ENCODE data around the gene SLC9A9. TPM values are rescaled to one million over a fixed set of nuclear protein-coding genes. Genes with fewer than 3 reads are reported as not detected.
A peak's percentile ranks its signal among the peaks of the same experiment; 100 is the strongest.

Gene SLC9A9
- total and polyA plus RNA-seq, 12 donors, result 1.3 to 8.4 (median 3.0) TPM

DNA sequence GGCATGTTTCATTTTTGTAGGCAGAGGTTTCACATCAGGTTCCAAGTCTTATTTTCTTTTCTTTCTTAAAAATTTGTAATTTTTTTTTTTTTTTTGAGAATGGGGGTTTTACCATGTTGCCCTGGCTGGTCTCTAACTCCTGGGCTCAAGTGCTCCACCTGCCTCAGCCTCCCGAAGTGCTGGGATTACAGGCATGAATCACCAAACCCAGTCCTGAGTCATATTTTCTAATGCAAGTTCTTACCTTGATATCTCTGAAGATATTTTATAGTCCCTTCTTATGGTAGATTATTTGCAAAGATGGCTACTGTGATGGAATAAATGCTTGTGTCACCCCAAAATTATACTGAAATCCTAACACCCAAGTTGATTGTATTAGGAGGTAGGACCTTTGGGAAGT is 63.8 kb downstream of the SLC9A9 start:
- WGBS, 2 donors, result 94 to 96% methylated on average over 1 of the region's 1 CpG
- Histone ChIP-seq H3K4me3 (no peak overlapping the region), H3K4me1 (peaks cover 0 to 16% (median 4%) of the 10 kb centered on the region in 9 donors), H3K27me3 (no peaks in the 10 kb centered on the region), H3K36me3 (no peaks in the 10 kb centered on the region), H3K27ac (no peak overlapping the region), H3K9me3 (no peaks in the 10 kb centered on the region)
- ATAC-seq (no peak), DNase-seq (no peak)
- TF ChIP-seq, protein P1, sequence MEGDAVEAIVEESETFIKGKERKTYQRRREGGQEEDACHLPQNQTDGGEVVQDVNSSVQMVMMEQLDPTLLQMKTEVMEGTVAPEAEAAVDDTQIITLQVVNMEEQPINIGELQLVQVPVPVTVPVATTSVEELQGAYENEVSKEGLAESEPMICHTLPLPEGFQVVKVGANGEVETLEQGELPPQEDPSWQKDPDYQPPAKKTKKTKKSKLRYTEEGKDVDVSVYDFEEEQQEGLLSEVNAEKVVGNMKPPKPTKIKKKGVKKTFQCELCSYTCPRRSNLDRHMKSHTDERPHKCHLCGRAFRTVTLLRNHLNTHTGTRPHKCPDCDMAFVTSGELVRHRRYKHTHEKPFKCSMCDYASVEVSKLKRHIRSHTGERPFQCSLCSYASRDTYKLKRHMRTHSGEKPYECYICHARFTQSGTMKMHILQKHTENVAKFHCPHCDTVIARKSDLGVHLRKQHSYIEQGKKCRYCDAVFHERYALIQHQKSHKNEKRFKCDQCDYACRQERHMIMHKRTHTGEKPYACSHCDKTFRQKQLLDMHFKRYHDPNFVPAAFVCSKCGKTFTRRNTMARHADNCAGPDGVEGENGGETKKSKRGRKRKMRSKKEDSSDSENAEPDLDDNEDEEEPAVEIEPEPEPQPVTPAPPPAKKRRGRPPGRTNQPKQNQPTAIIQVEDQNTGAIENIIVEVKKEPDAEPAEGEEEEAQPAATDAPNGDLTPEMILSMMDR (IDR thresholded peaks at IDR 0.05), result no peak
- intact Hi-C loops (cut with DNase I), result no loop called here

DNA sequence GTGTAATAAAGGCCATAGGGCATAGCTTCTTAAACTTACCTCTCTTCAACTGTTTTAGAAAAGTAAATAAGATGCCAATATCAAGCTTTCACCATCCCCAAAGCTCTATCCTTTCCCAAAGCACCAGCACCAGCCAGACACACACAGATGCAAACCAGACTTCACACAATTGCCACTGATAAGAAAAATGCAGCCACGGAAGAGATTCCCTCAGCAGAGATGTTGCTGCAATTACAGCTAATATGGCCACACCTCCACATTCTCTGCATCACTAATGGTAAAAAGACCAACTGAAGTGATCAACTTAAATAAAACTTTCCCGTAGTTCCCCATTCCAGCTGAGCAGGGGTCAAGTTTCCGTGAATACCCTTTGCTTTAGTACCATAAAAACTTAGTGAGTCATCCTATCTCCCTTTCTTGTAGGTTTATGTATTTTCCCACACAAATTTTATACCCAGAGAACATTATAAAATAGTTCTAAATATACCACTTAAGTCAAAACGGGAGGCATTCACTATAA is 64.4 kb downstream of the SLC9A9 start:
- no peaks in the 10 kb centered on the region for H3K36me3 ChIP-seq
- intact Hi-C loops (cut with DNase I), result no loop called here
- H3K27ac ChIP-seq, result no peak overlapping the region
- TF ChIP-seq, protein P1 (IDR thresholded peaks at IDR 0.05), result no peak
- no peaks in the 10 kb centered on the region for H3K9me3 ChIP-seq
- ATAC-seq (no peak), DNase-seq (no peak)
- 57 to 59% methylated on average over 4 of the region's 4 CpGs for WGBS, 2 donors
- H3K4me3 ChIP-seq, result no peak overlapping the region
- H3K4me1 ChIP-seq, result peaks cover 0 to 16% (median 4%) of the 10 kb centered on the region in 9 donors
- no peaks in the 10 kb centered on the region for H3K27me3 ChIP-seq

DNA sequence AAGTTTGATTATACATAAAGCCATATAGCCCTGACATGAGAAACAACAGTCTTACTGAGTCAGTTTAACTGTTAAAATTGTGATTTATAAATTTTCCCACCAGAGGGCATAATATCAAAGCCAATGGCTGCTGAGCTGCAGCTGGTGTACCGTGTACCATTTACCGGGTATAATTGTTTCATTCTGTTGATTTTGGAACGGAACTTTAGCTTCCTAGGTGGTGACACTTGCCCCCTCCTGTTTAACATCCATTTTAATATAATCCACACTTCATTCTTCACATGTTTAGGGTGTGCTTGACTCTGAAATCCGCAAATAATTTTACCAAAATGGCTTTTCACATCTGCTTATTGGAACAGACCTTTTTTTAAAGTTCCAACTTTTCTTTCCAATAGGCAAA is 72.8 kb downstream of the SLC9A9 start:
- peak overlapping the region in 6 of 10 donors; percentile 6 to 28 (median 21) for H3K4me3 ChIP-seq
- H3K27ac ChIP-seq, result no peak overlapping the region
- peaks cover 0 to 7% (median 2%) of the 10 kb centered on the region in 9 donors for H3K4me1 ChIP-seq
- H3K27me3 ChIP-seq, result no peaks in the 10 kb centered on the region
- DNase-seq (no peak), ATAC-seq (peak in 7 of 8 donors; percentile 51 to 79 (median 71))
- no peaks in the 10 kb centered on the region for H3K9me3 ChIP-seq
- intact Hi-C loops (cut with DNase I), result loop anchor here in 7 of 10 donors (2.0 to 10.0 kb wide), 6 partner anchors 69 to 179 kb away; partner anchors contain the start of gene SLC9A9 (in 1 of the 7)
- no peaks in the 10 kb centered on the region for H3K36me3 ChIP-seq
- 17 to 18% methylated on average over 4 of the region's 4 CpGs for WGBS, 2 donors
- TF ChIP-seq, protein P1 (IDR thresholded peaks at IDR 0.05), result peak; percentile 11 to 71 (median 61)

DNA sequence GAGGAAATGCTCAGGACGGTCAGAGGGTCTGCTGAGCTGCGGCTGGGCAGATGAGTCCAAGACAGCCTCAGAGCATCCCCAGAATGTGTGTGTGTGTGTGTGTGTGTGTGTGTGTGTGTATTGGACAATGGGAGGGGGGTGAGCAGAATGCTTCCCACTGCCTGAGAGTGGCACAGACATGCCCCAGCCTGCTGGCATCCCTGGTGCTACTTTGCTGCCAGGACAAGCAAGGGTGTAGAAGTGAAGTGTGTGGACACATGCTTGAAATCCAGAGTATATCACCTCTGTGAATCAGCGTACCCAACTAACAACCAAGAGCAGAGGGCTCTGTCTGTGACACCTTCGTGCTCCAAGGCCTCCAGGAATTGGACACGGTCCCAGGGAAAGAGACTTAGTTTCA is 76.3 kb downstream of the SLC9A9 start:
- ATAC-seq (peak in 1 of 8 donors; percentile 34), DNase-seq (no peak)
- Histone ChIP-seq H3K36me3 (no peaks in the 10 kb centered on the region), H3K9me3 (no peaks in the 10 kb centered on the region), H3K4me1 (peaks cover 0 to 25% (median 6%) of the 10 kb centered on the region in 9 donors), H3K27ac (no peak overlapping the region), H3K27me3 (no peaks in the 10 kb centered on the region), H3K4me3 (no peak overlapping the region)
- WGBS, 2 donors, result 73 to 75% methylated on average over 5 of the region's 5 CpGs
- intact Hi-C loops (cut with DNase I), result loop anchor here in 3 of 10 donors (5.0 to 10.0 kb wide), 3 partner anchors 73 to 183 kb away; partner anchors contain the start of gene SLC9A9 (in 1 of the 3)
- TF ChIP-seq, protein P1 (IDR thresholded peaks at IDR 0.05), result no peak

Data from heart right ventricle (tissue), 16 donors.